Measurements from ENCODE around the gene EPHB1.

EPHB1 gene

DNA sequence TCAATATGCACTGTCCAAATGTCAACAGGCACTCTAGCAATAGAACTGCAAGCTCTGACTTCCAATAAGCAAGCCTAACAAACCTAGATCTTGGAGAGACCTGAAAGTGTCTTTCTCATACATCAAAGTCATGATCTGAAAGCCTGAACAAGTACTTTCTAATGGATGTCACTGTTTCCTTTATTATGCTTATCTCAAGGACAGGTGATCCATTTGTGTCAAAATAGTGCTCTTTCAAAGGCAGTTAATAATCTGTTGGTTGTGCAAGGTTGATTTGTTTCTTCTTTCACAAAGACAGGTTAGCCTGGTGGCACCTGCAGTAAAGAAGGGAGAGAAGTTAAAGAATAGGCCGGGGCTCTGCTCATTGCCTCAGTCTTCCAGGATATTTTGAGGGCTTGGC lies 146.8 kb downstream of the EPHB1 start:
- Histone ChIP-seq H3K9me3 (ENCODE audit: low read length) (no peaks in the 10 kb centered on the region), H3K4me2 (ENCODE audit: low read length) (no peak overlapping the region), H4K20me1 (ENCODE audit: insufficient read depth, low read length) (no peaks in the 10 kb centered on the region), H3F3A (ENCODE audit: insufficient read depth, low read length) (no peaks in the 10 kb centered on the region), H3K27me3 (ENCODE audit: insufficient read depth, low read length) (peaks cover 12% of the 10 kb centered on the region), H3K79me2 (ENCODE audit: insufficient read depth, low read length) (no peaks in the 10 kb centered on the region), H3K36me3 (ENCODE audit: insufficient read depth, low read length) (no peaks in the 10 kb centered on the region), H3K4me3 (ENCODE audit: low read depth, low read length, poor library complexity, severe bottlenecking) (no peak overlapping the region), H3K9me2 (ENCODE audit: low read depth, low read length) (no peaks in the 10 kb centered on the region), H3K4me1 (ENCODE audit: insufficient read depth, low read length, severe bottlenecking) (no peaks in the 10 kb centered on the region), H3K27ac (ENCODE audit: low read depth, low read length, poor library complexity, severe bottlenecking) (no peak overlapping the region), H3K9ac (ENCODE audit: low read length) (no peak overlapping the region), H2AFZ (ENCODE audit: low read length) (no peak overlapping the region)
- TF ChIP-seq EZH2 (IDR thresholded peaks at IDR 0.05; ENCODE audit: borderline replicate concordance, low read length), result no peak
- TF ChIP-seq, protein P1, sequence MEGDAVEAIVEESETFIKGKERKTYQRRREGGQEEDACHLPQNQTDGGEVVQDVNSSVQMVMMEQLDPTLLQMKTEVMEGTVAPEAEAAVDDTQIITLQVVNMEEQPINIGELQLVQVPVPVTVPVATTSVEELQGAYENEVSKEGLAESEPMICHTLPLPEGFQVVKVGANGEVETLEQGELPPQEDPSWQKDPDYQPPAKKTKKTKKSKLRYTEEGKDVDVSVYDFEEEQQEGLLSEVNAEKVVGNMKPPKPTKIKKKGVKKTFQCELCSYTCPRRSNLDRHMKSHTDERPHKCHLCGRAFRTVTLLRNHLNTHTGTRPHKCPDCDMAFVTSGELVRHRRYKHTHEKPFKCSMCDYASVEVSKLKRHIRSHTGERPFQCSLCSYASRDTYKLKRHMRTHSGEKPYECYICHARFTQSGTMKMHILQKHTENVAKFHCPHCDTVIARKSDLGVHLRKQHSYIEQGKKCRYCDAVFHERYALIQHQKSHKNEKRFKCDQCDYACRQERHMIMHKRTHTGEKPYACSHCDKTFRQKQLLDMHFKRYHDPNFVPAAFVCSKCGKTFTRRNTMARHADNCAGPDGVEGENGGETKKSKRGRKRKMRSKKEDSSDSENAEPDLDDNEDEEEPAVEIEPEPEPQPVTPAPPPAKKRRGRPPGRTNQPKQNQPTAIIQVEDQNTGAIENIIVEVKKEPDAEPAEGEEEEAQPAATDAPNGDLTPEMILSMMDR (IDR thresholded peaks at IDR 0.05; ENCODE audit: low read length), result no peak

DNA sequence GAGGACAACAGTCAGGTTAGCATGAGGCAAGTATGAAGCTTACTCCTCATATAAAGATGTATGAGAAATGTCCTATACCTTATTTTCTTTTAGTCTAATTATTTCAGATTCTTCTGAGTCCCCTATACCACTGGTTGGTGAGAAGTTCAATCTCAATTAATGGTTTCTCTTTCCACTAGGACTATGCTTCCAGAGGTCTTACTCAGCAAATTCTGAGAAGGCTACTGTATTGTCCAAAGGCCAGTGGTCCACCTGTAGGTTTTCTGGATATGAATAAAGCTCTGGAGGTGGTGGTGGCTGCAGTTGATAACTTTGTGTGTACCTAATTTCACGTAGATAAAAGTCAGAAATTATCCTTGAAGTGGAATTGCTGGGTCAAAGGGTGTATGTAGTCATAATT lies 149.4 kb downstream of the EPHB1 start:
- Histone ChIP-seq H3F3A (ENCODE audit: insufficient read depth, low read length) (no peaks in the 10 kb centered on the region), H3K4me2 (ENCODE audit: low read length) (no peak overlapping the region), H3K27ac (ENCODE audit: low read depth, low read length, poor library complexity, severe bottlenecking) (no peak overlapping the region), H3K9ac (ENCODE audit: low read length) (no peak overlapping the region), H2AFZ (ENCODE audit: low read length) (no peak overlapping the region), H3K9me3 (ENCODE audit: low read length) (no peaks in the 10 kb centered on the region), H3K4me1 (ENCODE audit: insufficient read depth, low read length, severe bottlenecking) (no peaks in the 10 kb centered on the region), H3K79me2 (ENCODE audit: insufficient read depth, low read length) (no peaks in the 10 kb centered on the region), H3K9me2 (ENCODE audit: low read depth, low read length) (no peaks in the 10 kb centered on the region), H3K4me3 (ENCODE audit: low read depth, low read length, poor library complexity, severe bottlenecking) (no peak overlapping the region), H3K27me3 (ENCODE audit: insufficient read depth, low read length) (no peaks in the 10 kb centered on the region), H4K20me1 (ENCODE audit: insufficient read depth, low read length) (no peaks in the 10 kb centered on the region), H3K36me3 (ENCODE audit: insufficient read depth, low read length) (no peaks in the 10 kb centered on the region)
- TF ChIP-seq EZH2 (IDR thresholded peaks at IDR 0.05; ENCODE audit: borderline replicate concordance, low read length), result no peak
- TF ChIP-seq, protein P1 (IDR thresholded peaks at IDR 0.05; ENCODE audit: low read length), result no peak

DNA sequence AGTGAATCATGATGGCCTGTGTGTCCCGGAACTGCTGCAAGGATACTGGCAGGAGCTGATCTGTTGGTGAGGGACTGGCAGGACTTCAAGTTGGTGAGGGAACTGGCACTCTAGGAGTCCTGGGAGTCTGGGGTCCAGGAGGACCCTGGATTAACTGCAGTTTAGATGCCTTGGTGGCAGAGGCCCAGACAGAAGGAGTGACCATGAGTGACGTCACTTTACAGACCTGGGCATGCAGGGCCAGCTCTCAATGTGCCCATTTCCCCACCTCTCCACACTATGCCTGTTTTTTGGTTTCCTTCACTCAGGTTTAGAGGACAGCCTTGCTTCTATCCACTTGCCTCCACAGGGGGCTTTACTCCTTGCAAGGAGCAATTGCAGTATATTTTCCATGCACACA lies 154.1 kb downstream of the EPHB1 start:
- no peak overlapping the region for H2AFZ ChIP-seq (ENCODE audit: low read length)
- H3K9me3 ChIP-seq (ENCODE audit: low read length), result no peaks in the 10 kb centered on the region
- no peak overlapping the region for H3K27ac ChIP-seq (ENCODE audit: low read depth, low read length, poor library complexity, severe bottlenecking)
- no peaks in the 10 kb centered on the region for H3K9me2 ChIP-seq (ENCODE audit: low read depth, low read length)
- TF ChIP-seq EZH2 (IDR thresholded peaks at IDR 0.05; ENCODE audit: borderline replicate concordance, low read length), result no peak
- TF ChIP-seq, protein P1 (IDR thresholded peaks at IDR 0.05; ENCODE audit: low read length), result no peak
- no peaks in the 10 kb centered on the region for H4K20me1 ChIP-seq (ENCODE audit: insufficient read depth, low read length)
- H3K9ac ChIP-seq (ENCODE audit: low read length), result no peak overlapping the region
- H3K79me2 ChIP-seq (ENCODE audit: insufficient read depth, low read length), result no peaks in the 10 kb centered on the region
- H3F3A ChIP-seq (ENCODE audit: insufficient read depth, low read length), result no peaks in the 10 kb centered on the region
- no peak overlapping the region for H3K4me2 ChIP-seq (ENCODE audit: low read length)
- no peaks in the 10 kb centered on the region for H3K4me1 ChIP-seq (ENCODE audit: insufficient read depth, low read length, severe bottlenecking)
- no peaks in the 10 kb centered on the region for H3K36me3 ChIP-seq (ENCODE audit: insufficient read depth, low read length)
- no peaks in the 10 kb centered on the region for H3K27me3 ChIP-seq (ENCODE audit: insufficient read depth, low read length)
- no peak overlapping the region for H3K4me3 ChIP-seq (ENCODE audit: low read depth, low read length, poor library complexity, severe bottlenecking)
